Measurements from ENCODE around the gene SLC17A3.

SLC17A3 gene

DNA sequence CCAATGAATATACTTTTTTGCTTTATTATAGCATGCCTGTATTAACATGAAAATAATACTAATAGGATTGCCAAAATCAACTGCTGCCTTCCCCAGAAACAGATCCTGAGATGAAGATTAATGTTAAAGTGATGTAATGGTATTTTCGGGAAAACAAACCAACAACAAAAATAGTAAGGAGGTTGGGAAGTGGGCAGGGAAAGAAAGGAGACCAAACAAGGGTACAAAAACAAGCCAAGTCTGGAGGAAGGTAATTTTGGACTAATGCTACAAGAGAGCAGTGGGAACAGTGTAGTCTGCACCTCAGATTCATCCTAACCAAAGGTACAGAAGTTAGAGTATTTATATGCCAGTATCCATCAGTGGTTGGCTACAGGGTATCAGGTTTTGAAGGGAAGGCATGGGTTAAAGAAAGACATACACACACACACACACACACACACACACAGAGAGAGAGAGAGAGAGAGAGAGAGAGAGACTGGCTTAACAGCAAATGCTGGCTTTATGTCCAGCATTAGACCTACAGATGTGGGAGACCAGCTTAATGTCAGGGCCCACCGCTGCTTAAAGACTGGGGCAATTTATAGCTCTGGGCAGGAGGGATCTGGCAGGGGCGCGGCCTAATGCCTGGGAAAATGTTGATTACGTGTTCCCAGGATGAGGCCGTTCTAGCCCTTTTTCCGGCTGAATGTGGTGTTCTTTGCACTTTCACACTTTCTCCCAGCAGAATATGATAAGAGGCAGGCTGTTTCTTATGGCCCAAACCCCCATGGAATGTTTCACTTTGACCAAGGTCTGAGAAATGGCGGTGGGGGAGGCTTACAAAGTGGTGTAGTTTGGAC lies 38.4 kb downstream of the SLC17A3 start:
- DNase-seq (ENCODE audit: low read depth), result no peak
- TF ChIP-seq POLR2A (IDR thresholded peaks at IDR 0.05; ENCODE audit: extremely low read depth, insufficient read length), result no peak
- TF ChIP-seq, protein P1, sequence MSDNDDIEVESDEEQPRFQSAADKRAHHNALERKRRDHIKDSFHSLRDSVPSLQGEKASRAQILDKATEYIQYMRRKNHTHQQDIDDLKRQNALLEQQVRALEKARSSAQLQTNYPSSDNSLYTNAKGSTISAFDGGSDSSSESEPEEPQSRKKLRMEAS (IDR thresholded peaks at IDR 0.05; ENCODE audit: low read depth, low read length), result no peak
- TF ChIP-seq, protein P2, sequence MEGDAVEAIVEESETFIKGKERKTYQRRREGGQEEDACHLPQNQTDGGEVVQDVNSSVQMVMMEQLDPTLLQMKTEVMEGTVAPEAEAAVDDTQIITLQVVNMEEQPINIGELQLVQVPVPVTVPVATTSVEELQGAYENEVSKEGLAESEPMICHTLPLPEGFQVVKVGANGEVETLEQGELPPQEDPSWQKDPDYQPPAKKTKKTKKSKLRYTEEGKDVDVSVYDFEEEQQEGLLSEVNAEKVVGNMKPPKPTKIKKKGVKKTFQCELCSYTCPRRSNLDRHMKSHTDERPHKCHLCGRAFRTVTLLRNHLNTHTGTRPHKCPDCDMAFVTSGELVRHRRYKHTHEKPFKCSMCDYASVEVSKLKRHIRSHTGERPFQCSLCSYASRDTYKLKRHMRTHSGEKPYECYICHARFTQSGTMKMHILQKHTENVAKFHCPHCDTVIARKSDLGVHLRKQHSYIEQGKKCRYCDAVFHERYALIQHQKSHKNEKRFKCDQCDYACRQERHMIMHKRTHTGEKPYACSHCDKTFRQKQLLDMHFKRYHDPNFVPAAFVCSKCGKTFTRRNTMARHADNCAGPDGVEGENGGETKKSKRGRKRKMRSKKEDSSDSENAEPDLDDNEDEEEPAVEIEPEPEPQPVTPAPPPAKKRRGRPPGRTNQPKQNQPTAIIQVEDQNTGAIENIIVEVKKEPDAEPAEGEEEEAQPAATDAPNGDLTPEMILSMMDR (IDR thresholded peaks at IDR 0.05; ENCODE audit: low read depth, low read length), result no peak
- no peak for TF ChIP-seq MYC (IDR thresholded peaks at IDR 0.05; ENCODE audit: low read depth, low read length)
- H3K4me3 ChIP-seq (ENCODE audit: low read depth, low read length), result no peak overlapping the region

DNA sequence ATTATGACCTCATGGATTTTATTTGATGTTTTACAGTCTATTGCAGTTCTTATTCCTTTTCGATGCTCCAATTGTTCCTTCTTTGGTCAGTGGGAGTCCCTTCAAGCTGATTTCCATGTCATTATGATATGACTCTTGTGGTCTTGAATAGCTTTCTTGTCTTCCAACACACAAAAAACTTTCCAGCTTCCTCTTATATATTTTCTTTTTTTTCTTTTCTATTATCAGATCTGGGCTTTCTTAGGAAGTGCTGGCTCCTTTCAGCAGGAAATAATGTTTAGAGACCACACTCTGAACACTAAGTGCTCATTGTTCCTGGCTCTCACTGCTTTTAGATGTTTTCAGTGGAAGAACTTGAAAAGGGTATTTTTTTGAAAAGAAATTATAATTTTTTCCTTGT lies 39.1 kb downstream of the SLC17A3 start:
- TF ChIP-seq, protein P2 (IDR thresholded peaks at IDR 0.05; ENCODE audit: low read depth, low read length), result no peak
- TF ChIP-seq, protein P1 (IDR thresholded peaks at IDR 0.05; ENCODE audit: low read depth, low read length), result no peak
- TF ChIP-seq POLR2A (IDR thresholded peaks at IDR 0.05; ENCODE audit: extremely low read depth, insufficient read length), result no peak
- TF ChIP-seq MYC (IDR thresholded peaks at IDR 0.05; ENCODE audit: low read depth, low read length), result no peak
- no peak for DNase-seq (ENCODE audit: low read depth)
- no peak overlapping the region for H3K4me3 ChIP-seq (ENCODE audit: low read depth, low read length)

DNA sequence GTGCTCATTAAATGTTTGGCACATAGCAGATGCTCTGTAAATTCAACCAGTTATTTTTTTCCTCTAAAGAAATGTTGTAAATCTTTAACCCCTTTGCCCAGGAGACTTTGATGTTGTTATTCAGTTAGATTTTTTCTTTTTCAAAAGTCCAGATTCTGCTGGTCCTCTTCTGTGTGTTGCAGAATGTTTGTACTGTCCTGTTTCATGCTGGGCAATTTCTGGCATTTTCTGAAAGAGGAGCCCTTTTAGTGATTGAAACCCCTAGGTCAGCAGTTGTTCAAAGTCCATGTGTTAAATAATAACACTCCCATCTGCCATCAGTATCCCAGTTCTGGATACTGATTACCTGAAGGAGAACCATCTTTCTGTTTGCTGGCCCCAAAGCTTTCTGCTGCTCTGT lies 40.9 kb downstream of the SLC17A3 start:
- DNase-seq (ENCODE audit: low read depth), result no peak
- TF ChIP-seq, protein P2 (IDR thresholded peaks at IDR 0.05; ENCODE audit: low read depth, low read length), result no peak
- TF ChIP-seq POLR2A (IDR thresholded peaks at IDR 0.05; ENCODE audit: extremely low read depth, insufficient read length) (no peak), MYC (IDR thresholded peaks at IDR 0.05; ENCODE audit: low read depth, low read length) (no peak)
- TF ChIP-seq, protein P1 (IDR thresholded peaks at IDR 0.05; ENCODE audit: low read depth, low read length), result no peak
- no peak overlapping the region for H3K4me3 ChIP-seq (ENCODE audit: low read depth, low read length)

DNA sequence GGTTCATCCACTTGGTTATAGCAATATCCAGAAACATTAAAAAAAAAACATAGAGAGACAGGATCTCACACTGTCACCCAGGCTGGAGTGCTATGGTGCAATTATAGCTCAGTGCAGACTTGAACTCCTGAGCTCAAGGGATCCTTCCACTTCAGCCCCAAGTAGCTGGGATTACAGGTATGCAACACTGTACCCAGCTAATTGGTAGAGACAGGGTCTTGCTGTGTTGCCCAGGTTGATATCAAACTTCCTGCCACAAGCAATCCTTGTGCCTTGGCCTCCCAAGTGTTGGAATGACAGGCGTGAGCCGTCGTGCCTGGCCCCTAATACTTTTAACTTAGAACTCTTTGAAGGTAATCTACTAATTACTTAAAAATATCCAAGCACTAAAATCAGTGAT lies 41.4 kb downstream of the SLC17A3 start:
- TF ChIP-seq, protein P2 (IDR thresholded peaks at IDR 0.05; ENCODE audit: low read depth, low read length), result no peak
- TF ChIP-seq MYC (IDR thresholded peaks at IDR 0.05; ENCODE audit: low read depth, low read length) (no peak), POLR2A (IDR thresholded peaks at IDR 0.05; ENCODE audit: extremely low read depth, insufficient read length) (no peak)
- TF ChIP-seq, protein P1 (IDR thresholded peaks at IDR 0.05; ENCODE audit: low read depth, low read length), result no peak
- no peak for DNase-seq (ENCODE audit: low read depth)

DNA sequence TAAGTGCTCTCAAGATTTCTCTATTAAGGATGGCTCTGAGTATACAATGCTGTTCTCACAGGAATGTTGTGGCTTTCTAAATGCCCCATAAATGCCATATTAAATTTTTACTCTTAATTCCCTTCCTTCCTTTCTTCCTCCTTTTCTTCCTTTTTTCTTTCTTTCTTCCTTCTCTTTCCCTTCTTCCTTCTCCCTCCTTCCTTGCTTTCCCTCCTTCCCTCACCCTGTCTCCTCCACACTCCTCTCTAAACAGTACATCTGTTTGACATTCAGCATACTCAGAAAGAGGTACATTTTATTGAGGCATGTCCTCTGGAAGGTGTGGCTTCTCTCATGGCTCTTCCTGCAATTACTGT lies 41.8 kb downstream of the SLC17A3 start:
- H3K4me3 ChIP-seq (ENCODE audit: low read depth, low read length), result no peak overlapping the region
- TF ChIP-seq POLR2A (IDR thresholded peaks at IDR 0.05; ENCODE audit: extremely low read depth, insufficient read length) (no peak), MYC (IDR thresholded peaks at IDR 0.05; ENCODE audit: low read depth, low read length) (no peak)
- TF ChIP-seq, protein P2 (IDR thresholded peaks at IDR 0.05; ENCODE audit: low read depth, low read length), result no peak
- TF ChIP-seq, protein P1 (IDR thresholded peaks at IDR 0.05; ENCODE audit: low read depth, low read length), result no peak
- no peak for DNase-seq (ENCODE audit: low read depth)

More for the DNA sequence above, 41.4 kb downstream of the SLC17A3 start:
- no peak overlapping the region for H3K4me3 ChIP-seq (ENCODE audit: low read depth, low read length)
